ENCODE data around the gene EFCAB8.

Gene EFCAB8

GRCh38 chr20:32841174-32841573 is 17.5 kb upstream of the EFCAB8 start:
- Histone ChIP-seq H3K36me3 (ENCODE audit: insufficient read depth, low read length) (peaks cover 95% of the 10 kb centered on the region), H3F3A (ENCODE audit: insufficient read depth, low read length) (no peaks in the 10 kb centered on the region), H3K4me2 (ENCODE audit: low read length) (no peak overlapping the region), H3K4me3 (ENCODE audit: low read depth, low read length, poor library complexity, severe bottlenecking) (no peak overlapping the region), H3K9me3 (ENCODE audit: low read length) (no peaks in the 10 kb centered on the region), H3K9ac (ENCODE audit: low read length) (no peak overlapping the region), H3K27ac (ENCODE audit: low read depth, low read length, poor library complexity, severe bottlenecking) (no peak overlapping the region), H3K27me3 (ENCODE audit: insufficient read depth, low read length) (no peaks in the 10 kb centered on the region), H3K79me2 (ENCODE audit: insufficient read depth, low read length) (peaks cover 11% of the 10 kb centered on the region), H4K20me1 (ENCODE audit: insufficient read depth, low read length) (no peaks in the 10 kb centered on the region), H2AFZ (ENCODE audit: low read length) (no peak overlapping the region), H3K4me1 (ENCODE audit: insufficient read depth, low read length, severe bottlenecking) (no peaks in the 10 kb centered on the region), H3K9me2 (ENCODE audit: low read depth, low read length) (no peaks in the 10 kb centered on the region)
- TF ChIP-seq EZH2 (IDR thresholded peaks at IDR 0.05; ENCODE audit: borderline replicate concordance, low read length) (no peak), CTCF (IDR thresholded peaks at IDR 0.05; ENCODE audit: low read length) (no peak)

- no peaks in the 10 kb centered on the region for H3K27me3 ChIP-seq (ENCODE audit: insufficient read depth, low read length)
- no peak overlapping the region for H3K4me3 ChIP-seq (ENCODE audit: low read depth, low read length, poor library complexity, severe bottlenecking)
- TF ChIP-seq EZH2 (IDR thresholded peaks at IDR 0.05; ENCODE audit: borderline replicate concordance, low read length) (no peak), CTCF (IDR thresholded peaks at IDR 0.05; ENCODE audit: low read length) (no peak)
- H3K9ac ChIP-seq (ENCODE audit: low read length): no peak overlapping the region
- no peaks in the 10 kb centered on the region for H3F3A ChIP-seq (ENCODE audit: insufficient read depth, low read length)
- H3K36me3 ChIP-seq (ENCODE audit: insufficient read depth, low read length): peaks cover 95% of the 10 kb centered on the region
- H2AFZ ChIP-seq (ENCODE audit: low read length): no peak overlapping the region
- H3K9me3 ChIP-seq (ENCODE audit: low read length): no peaks in the 10 kb centered on the region
- H3K4me2 ChIP-seq (ENCODE audit: low read length): no peak overlapping the region
- H4K20me1 ChIP-seq (ENCODE audit: insufficient read depth, low read length): no peaks in the 10 kb centered on the region
- peaks cover 11% of the 10 kb centered on the region for H3K79me2 ChIP-seq (ENCODE audit: insufficient read depth, low read length)
- no peak overlapping the region for H3K27ac ChIP-seq (ENCODE audit: low read depth, low read length, poor library complexity, severe bottlenecking)
- H3K9me2 ChIP-seq (ENCODE audit: low read depth, low read length): no peaks in the 10 kb centered on the region
- H3K4me1 ChIP-seq (ENCODE audit: insufficient read depth, low read length, severe bottlenecking): no peaks in the 10 kb centered on the region
Observed at GRCh38 chr20:32841632-32842031, 17.1 kb upstream of the EFCAB8 start.

- Histone ChIP-seq H3K4me2 (ENCODE audit: low read length) (no peak overlapping the region), H3K9me3 (ENCODE audit: low read length) (no peaks in the 10 kb centered on the region), H3K4me1 (ENCODE audit: insufficient read depth, low read length, severe bottlenecking) (no peaks in the 10 kb centered on the region), H2AFZ (ENCODE audit: low read length) (no peak overlapping the region), H3K4me3 (ENCODE audit: low read depth, low read length, poor library complexity, severe bottlenecking) (no peak overlapping the region), H4K20me1 (ENCODE audit: insufficient read depth, low read length) (no peaks in the 10 kb centered on the region), H3K27me3 (ENCODE audit: insufficient read depth, low read length) (no peaks in the 10 kb centered on the region), H3K36me3 (ENCODE audit: insufficient read depth, low read length) (peaks cover 95% of the 10 kb centered on the region), H3K9me2 (ENCODE audit: low read depth, low read length) (no peaks in the 10 kb centered on the region), H3K27ac (ENCODE audit: low read depth, low read length, poor library complexity, severe bottlenecking) (no peak overlapping the region), H3K9ac (ENCODE audit: low read length) (no peak overlapping the region), H3K79me2 (ENCODE audit: insufficient read depth, low read length) (peaks cover 11% of the 10 kb centered on the region), H3F3A (ENCODE audit: insufficient read depth, low read length) (no peaks in the 10 kb centered on the region)
- no peak for TF ChIP-seq CTCF (IDR thresholded peaks at IDR 0.05; ENCODE audit: low read length)
- TF ChIP-seq EZH2 (IDR thresholded peaks at IDR 0.05; ENCODE audit: borderline replicate concordance, low read length): no peak
Observed at GRCh38 chr20:32842688-32843524, 15.8 kb upstream of the EFCAB8 start.
